ENCODE results near the gene PROK1. TPM values are rescaled to one million over a fixed set of nuclear protein-coding genes. Genes with fewer than 3 reads are reported as not detected.

The PROK1 gene
- total RNA-seq, 1 experiment from 2014 or later = not detected

DNA sequence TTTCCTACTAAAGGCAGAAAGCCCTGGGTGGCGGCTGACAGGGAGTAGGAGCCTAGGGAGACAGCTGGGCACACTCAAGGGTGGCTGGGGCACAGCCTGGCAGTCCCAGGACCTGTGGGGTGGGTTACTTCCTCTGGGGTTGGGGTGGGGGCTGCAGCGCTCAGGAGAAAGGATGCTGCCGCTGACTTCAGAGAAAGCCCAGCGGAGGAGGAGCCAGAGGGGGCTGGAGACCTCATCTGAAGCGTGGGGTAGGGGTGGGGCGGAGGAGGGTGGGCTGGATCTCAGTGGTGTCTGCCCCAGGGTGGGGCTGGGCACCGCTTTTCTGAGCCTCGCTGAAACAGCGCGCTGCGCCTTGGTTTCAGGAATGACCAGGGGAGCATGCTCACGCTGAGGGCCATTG lies 37.2 kb downstream of the PROK1 start:
- no peak for DNase-seq (ENCODE audit: low read depth)

DNA sequence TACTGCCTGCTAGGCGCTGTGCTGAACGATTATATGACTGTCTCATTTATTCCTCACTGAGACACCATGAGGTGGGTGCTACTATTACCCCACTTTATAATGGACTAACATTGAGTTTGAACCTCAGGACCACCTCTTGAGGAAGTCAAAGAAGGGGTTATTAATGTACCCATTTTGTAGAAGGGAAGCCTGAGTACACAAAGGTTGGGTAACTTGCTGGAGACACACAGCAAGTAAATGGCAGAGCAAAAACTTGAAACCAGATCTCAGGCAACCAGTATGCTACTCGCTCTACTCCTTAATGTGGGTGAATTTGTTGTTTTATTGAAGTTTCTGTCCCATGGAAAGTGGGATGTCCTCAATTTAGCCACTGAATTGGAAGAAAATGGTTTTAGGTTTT lies 37.9 kb downstream of the PROK1 start:
- no peak for DNase-seq (ENCODE audit: low read depth)

DNA sequence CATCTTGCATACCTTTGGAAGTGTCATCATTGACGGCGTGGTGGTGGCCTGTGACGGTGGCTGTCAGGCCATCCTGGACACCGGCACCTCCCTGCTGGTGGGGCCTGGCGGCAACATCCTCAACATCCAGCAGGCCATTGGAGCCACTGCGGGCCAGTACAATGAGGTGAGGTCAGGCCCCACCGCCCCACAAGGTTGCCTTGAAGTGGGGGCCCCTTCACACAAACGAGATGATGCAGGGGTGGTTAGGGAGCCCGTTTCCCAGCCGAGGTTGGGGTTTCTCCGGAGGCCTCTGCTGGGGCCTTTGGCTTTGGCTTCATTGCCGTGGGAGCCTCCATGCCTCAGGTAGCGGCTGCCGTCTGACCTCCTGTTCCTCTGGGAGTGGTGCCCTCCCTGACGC lies 38.5 kb downstream of the PROK1 start:
- no peak for DNase-seq (ENCODE audit: low read depth)

DNA sequence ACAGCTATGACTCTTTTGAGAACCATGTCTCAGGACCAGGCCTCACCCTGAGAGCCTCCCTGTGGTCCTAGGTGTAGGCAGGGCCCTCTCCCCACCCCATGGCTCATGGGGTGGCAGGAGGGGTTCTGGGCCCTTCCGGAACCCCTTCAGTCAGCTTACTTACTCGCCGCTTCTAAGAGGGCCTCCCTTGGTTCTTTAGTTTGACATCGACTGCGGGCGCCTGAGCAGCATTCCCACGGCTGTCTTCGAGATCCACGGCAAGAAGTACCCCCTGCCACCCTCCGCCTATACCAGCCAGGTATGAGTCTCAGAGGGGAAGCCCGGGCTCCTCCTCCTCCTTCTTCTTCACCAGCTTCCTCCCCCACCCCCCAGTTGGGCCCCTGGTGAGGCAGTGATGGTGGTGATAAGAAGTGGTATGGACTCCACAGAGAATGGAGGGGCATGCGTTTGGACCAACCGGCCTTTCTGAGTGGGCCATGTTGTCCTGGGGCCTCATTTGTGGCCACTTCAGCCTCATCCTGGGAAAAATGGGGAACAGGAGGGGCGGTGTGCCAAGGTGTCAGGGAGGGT lies 39.1 kb downstream of the PROK1 start:
- no peak for DNase-seq (ENCODE audit: low read depth)

DNA sequence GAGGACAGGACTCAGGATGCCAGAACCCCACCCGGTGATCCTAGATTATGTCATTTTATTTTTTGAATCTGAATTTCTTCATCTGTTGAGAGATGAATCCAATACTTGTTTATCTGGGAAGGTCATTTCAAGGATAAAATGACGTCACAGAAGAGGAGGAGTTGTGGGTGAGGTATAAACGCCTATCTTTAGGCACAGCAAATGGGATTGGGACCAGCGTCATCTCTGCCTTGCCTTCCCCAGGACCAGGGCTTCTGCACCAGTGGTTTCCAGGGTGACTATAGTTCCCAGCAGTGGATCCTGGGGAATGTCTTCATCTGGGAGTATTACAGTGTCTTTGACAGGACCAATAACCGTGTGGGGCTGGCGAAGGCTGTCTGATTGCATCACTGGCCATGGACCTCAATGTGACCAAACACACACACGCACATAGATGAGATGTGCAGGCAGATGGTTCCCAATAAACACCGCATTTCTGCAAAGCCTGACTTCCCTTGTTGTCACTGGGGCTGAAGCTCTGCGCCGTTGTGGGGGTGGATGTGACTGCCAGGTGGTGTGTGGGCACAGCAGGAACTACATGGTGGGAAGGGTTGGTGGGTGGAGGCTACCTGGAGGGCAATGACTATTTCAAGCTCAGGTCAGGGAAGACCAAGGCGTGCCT lies 40.0 kb downstream of the PROK1 start:
- no peak for DNase-seq (ENCODE audit: low read depth)

- DNase-seq (ENCODE audit: low read depth) = no peak
These were observed 41.6 kb downstream of the PROK1 start for GRCh38 chr1:110492573-110492972.

DNA sequence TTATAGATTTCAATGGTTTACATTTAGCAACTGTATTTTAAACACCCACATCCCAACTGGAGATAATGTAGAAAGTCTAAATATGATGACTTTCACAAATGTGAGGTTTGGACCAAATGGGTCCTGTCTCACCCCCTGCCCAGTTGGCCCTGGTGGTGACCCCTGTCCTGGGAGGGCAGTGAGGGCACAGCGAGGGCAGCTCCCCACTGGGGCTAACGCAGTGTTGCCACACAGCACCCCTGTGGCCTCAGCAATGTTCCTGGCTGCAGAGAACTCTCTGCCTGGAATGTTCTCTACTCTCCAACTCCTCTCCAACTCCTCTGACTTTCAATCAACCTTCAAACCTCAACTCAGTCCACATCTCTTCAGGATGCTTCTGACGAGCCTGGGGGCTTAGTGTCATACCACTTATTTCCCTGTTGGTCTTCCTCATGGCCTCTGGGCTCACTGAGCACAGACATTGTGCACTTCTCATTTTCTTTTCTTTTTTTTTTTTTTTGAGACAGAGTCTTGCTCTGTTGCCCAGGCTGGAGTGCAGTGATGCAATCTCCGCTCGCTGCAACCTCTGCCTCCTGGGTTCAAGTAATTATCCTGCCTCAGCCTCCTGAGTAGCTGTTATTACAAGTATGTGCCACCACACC lies 42.2 kb downstream of the PROK1 start:
- DNase-seq (ENCODE audit: low read depth) = no peak

DNA sequence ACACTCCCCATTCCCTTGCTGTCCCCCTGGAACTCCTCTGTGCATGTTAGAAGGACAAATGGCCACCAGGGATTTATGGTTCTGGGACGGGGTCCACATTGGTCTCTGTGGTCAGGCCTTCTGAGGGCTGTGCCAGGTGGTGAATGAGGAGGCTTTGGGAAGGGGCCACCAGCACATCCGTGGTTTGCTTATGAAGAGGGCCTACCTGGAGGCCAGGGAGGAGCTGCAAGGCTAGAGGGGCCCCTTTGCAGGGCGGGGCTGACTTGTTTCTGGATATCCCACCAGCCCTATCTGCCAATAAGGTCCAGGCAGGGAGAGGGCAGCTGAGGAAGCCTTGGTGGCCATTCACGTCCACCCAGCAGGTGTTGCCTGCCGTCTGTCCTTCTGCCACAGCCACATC lies 43.1 kb downstream of the PROK1 start:
- DNase-seq (ENCODE audit: low read depth) = no peak

GRCh38 chr1:110494522-110495406 lies 43.8 kb downstream of the PROK1 start:
- no peak for DNase-seq (ENCODE audit: low read depth)

GRCh38 chr1:110495926-110496600 lies 45.1 kb downstream of the PROK1 start:
- DNase-seq (ENCODE audit: low read depth) = peak; percentile 60

- no peak for DNase-seq (ENCODE audit: low read depth)
These were observed 47.3 kb downstream of the PROK1 start for GRCh38 chr1:110498270-110498669.

DNA sequence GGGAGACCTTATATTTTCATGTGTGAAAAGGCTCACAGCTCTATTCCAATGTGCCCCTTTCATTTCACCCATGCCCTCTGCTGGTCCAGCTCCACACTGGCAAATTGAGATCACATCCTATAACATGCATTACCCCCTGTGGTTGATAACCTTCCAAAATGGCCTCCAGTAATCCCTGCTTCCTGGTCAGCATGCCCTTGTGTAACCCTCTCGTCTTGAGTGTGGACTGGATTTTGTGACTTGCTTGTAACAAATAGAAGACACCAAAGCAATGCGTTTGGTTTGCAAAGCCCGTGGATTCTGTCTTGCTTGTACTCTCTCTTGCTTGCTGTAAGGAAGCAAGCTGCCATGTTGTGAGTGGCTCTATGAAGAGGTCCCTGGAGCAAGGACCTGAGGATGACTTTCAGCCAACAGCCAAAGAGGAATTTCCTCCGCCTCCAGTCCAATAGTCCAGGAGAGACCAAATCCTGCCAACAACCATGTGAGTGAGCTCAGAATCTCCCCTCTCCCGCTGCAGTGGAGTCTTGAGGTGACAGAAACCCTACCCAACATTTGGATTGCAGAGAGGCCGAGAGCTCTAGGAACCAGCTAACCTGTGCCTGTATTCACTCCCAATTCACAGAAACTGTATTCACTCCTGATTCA lies 50.7 kb downstream of the PROK1 start:
- no peak for DNase-seq (ENCODE audit: low read depth)

- no peak for DNase-seq (ENCODE audit: low read depth)
These were observed 51.6 kb downstream of the PROK1 start for GRCh38 chr1:110502402-110503151.

- no peak for DNase-seq (ENCODE audit: low read depth)
These were observed 52.5 kb downstream of the PROK1 start for GRCh38 chr1:110503471-110503870.

GRCh38 chr1:110504226-110504625 lies 53.3 kb downstream of the PROK1 start:
- DNase-seq (ENCODE audit: low read depth) = no peak

GRCh38 chr1:110505596-110505995 lies 54.6 kb downstream of the PROK1 start:
- no peak for DNase-seq (ENCODE audit: low read depth)

DNA sequence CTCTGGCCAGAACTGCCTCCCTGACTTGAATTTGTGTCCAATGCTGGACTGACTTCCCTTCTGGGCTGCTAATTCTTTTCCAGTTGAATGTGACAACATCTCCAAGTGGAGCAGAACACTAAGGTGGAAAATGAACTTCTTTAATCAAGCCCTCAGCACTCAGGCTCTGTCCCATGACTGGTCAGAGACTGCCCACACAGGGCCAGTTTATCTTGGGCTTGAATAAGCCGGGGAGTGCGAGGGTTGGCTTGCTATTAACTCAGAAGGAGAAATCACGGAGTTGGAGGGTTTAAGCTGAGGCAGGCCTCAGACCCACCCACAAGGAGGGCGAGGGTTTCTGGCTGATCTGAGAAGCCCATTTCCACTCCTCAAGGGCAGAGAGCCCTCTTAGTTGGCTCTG lies 55.6 kb downstream of the PROK1 start:
- no peak for DNase-seq (ENCODE audit: low read depth)

Data from LHCN-M2 (cell line).